Measurements from ENCODE around the gene GPA33.

GPA33 gene

GRCh38 chr1:167064621-167065020, 25.6 kb downstream of the GPA33 start:
- DNase-seq (ENCODE audit: low read depth in 1 of 2, low spot score in 1 of 2), result no peak
- H3K27me3 ChIP-seq (ENCODE audit: insufficient read depth, poor library complexity, severe bottlenecking), result no peaks in the 10 kb centered on the region

GRCh38 chr1:167061073-167061464, 29.1 kb downstream of the GPA33 start:
- no peak overlapping the region for H3K27ac ChIP-seq (replicated peaks)
- TF ChIP-seq SPI1 (IDR thresholded peaks at IDR 0.05; ENCODE audit: borderline replicate concordance, low read depth) (no peak), CTCF (IDR thresholded peaks at IDR 0.05; ENCODE audit: insufficient read depth, low read length) (no peak), REST (IDR thresholded peaks at IDR 0.05; ENCODE audit: insufficient replicate concordance, low read depth) (no peak)

More at GRCh38 chr1:167064621-167065020, 25.6 kb downstream of the GPA33 start:
- TF ChIP-seq CTCF (IDR thresholded peaks at IDR 0.05; ENCODE audit: insufficient read depth, low read length) (no peak), GABPA (IDR thresholded peaks at IDR 0.05; ENCODE audit: low read depth) (no peak), REST (IDR thresholded peaks at IDR 0.05; ENCODE audit: insufficient replicate concordance, low read depth) (no peak), SPI1 (IDR thresholded peaks at IDR 0.05; ENCODE audit: borderline replicate concordance, low read depth) (no peak), POLR2AphosphoS5 (IDR thresholded peaks at IDR 0.05; ENCODE audit: low read depth) (no peak)
- Histone ChIP-seq H3K27ac (replicated peaks) (no peak overlapping the region), H3K4me3 (replicated peaks; ENCODE audit: insufficient read depth, low read length) (no peak overlapping the region)

GRCh38 chr1:167060141-167061072, 29.8 kb downstream of the GPA33 start:
- no peak overlapping the region for H3K27ac ChIP-seq (replicated peaks)
- DNase-seq (ENCODE audit: low read depth in 1 of 2, low spot score in 1 of 2), result no peak
- TF ChIP-seq GABPA (IDR thresholded peaks at IDR 0.05; ENCODE audit: low read depth) (no peak), SPI1 (IDR thresholded peaks at IDR 0.05; ENCODE audit: borderline replicate concordance, low read depth) (no peak), REST (IDR thresholded peaks at IDR 0.05; ENCODE audit: insufficient replicate concordance, low read depth) (no peak), CTCF (IDR thresholded peaks at IDR 0.05; ENCODE audit: insufficient read depth, low read length) (no peak)
- no peak overlapping the region for H3K4me3 ChIP-seq (replicated peaks; ENCODE audit: insufficient read depth, low read length)
- no peaks in the 10 kb centered on the region for H3K27me3 ChIP-seq (ENCODE audit: insufficient read depth, poor library complexity, severe bottlenecking)

More at GRCh38 chr1:167061073-167061464, 29.1 kb downstream of the GPA33 start:
- Histone ChIP-seq H3K27me3 (ENCODE audit: insufficient read depth, poor library complexity, severe bottlenecking) (no peaks in the 10 kb centered on the region), H3K4me3 (replicated peaks; ENCODE audit: insufficient read depth, low read length) (no peak overlapping the region)
- DNase-seq (ENCODE audit: low read depth in 1 of 2, low spot score in 1 of 2), result no peak

Measured in HL-60 (cell line).